ENCODE data around the gene FKBP1B. TPM values are rescaled to one million over a fixed set of nuclear protein-coding genes. Genes with fewer than 3 reads are reported as not detected.

The FKBP1B gene
- total RNA-seq (ENCODE audit: unreplicated experiment): 38.1 TPM
- long read RNA-seq, transcript FKBP1B-201 (4 exons, 952 nt): major isoform, 16 of 37 reads
- long read RNA-seq, transcript FKBP1B-202 (4 exons, 1,010 nt): minor isoform, 10 of 37 reads
- long read RNA-seq, partial matches to known transcripts: 0 of 37 reads
- long read RNA-seq, other reads (novel, unspliced or antisense): 11 of 37 reads

DNA sequence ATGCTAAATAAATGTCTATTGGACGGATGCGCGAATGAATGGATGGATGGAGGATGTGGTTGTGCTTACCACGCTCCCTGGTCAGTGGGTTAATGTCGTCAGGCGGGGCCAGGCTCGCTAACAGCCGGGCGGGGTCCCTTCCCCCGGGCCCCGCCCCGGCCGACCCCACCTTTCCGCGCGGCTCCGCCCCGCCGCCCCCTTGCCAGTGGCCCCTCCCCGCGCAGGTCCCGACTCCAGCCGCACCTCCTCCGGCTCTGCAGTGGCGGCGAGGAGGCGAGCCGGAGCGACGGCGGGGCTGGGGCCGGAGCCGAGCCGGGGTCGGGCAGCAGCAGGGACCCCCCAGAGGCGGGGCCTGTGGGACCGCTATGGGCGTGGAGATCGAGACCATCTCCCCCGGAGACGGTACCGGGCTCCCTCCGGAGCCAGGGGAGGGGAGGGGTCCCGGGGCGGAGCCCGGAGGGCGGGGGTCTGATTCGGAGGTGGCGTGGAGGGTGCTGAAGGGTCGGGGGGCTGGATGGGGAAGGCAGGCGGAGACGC is at the start of gene FKBP1B:
Gene FKBP1B, plus strand, starts transcription at position 257 of the 537 bp plus-strand sequence. Its CDS starts 109 bp downstream, at position 366.
- Mint-ChIP-seq H3K9me3 (ENCODE audit: unreplicated experiment) (peaks cover 9% of the 10 kb centered on the region), H3K27ac (ENCODE audit: unreplicated experiment) (peak within 1 kb of the TSS; percentile 44), H3K27me3 (ENCODE audit: unreplicated experiment) (peaks cover 5% of the 10 kb centered on the region), H3K4me3 (ENCODE audit: unreplicated experiment) (peak within 1 kb of the TSS; percentile 93), H3K4me1 (ENCODE audit: low read depth, unreplicated experiment) (peaks cover 18% of the 10 kb centered on the region), H3K36me3 (ENCODE audit: unreplicated experiment) (no peaks in the 10 kb centered on the region)
- TF ChIP-seq CTCF (IDR thresholded peaks at IDR 0.05; ENCODE audit: partially characterized antibody, unreplicated experiment): no peak
- peak; percentile 87 for DNase-seq

DNA sequence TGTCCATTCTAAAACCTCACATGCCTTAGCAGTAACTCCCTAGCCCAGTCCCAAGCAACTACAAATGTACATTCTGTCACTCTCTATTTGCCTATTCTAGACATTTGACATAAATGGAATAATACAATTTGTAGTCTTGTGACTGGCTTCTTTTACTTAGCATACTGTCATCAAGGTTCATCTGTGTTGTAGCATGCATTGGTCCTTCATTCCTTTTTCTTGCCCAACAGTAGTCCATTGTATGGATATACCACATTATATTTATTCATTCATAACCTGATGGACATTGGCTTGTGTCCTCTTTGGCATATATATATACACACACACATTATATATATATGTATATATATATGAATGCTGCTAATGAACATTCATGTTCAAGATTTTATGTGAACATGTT is 41.8 kb upstream of the FKBP1B start:
- H3K9me3 Mint-ChIP-seq (ENCODE audit: unreplicated experiment): peaks cover 8% of the 10 kb centered on the region
- DNase-seq: no peak
- H3K4me1 Mint-ChIP-seq (ENCODE audit: low read depth, unreplicated experiment): no peaks in the 10 kb centered on the region
- H3K27ac Mint-ChIP-seq (ENCODE audit: unreplicated experiment): no peak overlapping the region
- H3K27me3 Mint-ChIP-seq (ENCODE audit: unreplicated experiment): peaks cover 11% of the 10 kb centered on the region
- H3K36me3 Mint-ChIP-seq (ENCODE audit: unreplicated experiment): no peaks in the 10 kb centered on the region
- no peak for TF ChIP-seq CTCF (IDR thresholded peaks at IDR 0.05; ENCODE audit: partially characterized antibody, unreplicated experiment)
- no peak overlapping the region for H3K4me3 Mint-ChIP-seq (ENCODE audit: unreplicated experiment)

DNA sequence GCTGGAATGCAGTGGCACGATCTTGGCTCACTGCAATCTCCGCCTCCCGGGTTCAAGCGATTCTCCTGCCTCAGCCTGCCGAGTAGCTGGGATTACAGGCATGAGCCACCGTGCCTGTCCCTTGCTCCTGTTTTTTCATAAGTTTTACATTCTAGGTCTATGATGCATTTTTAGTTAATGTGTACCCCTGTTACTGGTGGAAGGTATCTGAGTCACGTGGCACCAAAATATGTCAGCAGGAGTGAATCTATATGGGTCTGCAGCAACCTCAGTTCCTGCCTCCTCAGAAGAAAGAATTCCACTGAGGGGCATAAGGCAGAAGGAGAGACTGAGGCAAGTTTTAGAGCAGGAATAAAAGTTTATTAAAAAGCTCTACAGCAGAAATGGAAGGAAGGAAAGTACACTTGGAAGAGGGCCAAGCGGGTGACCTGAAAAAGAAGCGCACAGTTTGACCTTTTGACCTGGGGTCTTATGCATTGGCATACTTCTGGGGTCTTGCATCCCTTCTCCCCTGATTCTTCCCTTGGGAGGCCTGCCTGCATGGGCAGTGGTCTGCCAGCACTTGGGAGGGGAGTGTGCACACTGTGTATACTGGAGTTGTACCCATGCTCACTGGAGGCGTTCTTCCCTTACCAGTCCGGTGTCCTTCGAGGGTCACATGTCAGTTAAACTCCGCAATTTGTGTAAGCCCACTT is 40.7 kb upstream of the FKBP1B start:
- H3K4me1 Mint-ChIP-seq (ENCODE audit: low read depth, unreplicated experiment): no peaks in the 10 kb centered on the region
- no peak for TF ChIP-seq CTCF (IDR thresholded peaks at IDR 0.05; ENCODE audit: partially characterized antibody, unreplicated experiment)
- peak overlapping the region; percentile 68 for H3K4me3 Mint-ChIP-seq (ENCODE audit: unreplicated experiment)
- H3K27ac Mint-ChIP-seq (ENCODE audit: unreplicated experiment): no peak overlapping the region
- no peak for DNase-seq
- peaks cover 11% of the 10 kb centered on the region for H3K27me3 Mint-ChIP-seq (ENCODE audit: unreplicated experiment)
- no peaks in the 10 kb centered on the region for H3K36me3 Mint-ChIP-seq (ENCODE audit: unreplicated experiment)
- peaks cover 8% of the 10 kb centered on the region for H3K9me3 Mint-ChIP-seq (ENCODE audit: unreplicated experiment)

- Mint-ChIP-seq H3K27ac (ENCODE audit: unreplicated experiment) (no peak overlapping the region), H3K27me3 (ENCODE audit: unreplicated experiment) (peaks cover 12% of the 10 kb centered on the region)
- TF ChIP-seq CTCF (IDR thresholded peaks at IDR 0.05; ENCODE audit: partially characterized antibody, unreplicated experiment): no peak
Observed at GRCh38 chr2:24009367-24009679, 40.2 kb upstream of the FKBP1B start.

More at GRCh38 chr2:24009367-24009679, 40.2 kb upstream of the FKBP1B start:
- peak overlapping the region; percentile 68 for H3K4me3 Mint-ChIP-seq (ENCODE audit: unreplicated experiment)
- H3K4me1 Mint-ChIP-seq (ENCODE audit: low read depth, unreplicated experiment): no peaks in the 10 kb centered on the region
- peaks cover 8% of the 10 kb centered on the region for H3K9me3 Mint-ChIP-seq (ENCODE audit: unreplicated experiment)
- DNase-seq: no peak
- H3K36me3 Mint-ChIP-seq (ENCODE audit: unreplicated experiment): no peaks in the 10 kb centered on the region
